IPS-20b (cell line): ENCODE measurements around the gene SEMA3E.

Source experiments
- H3K27ac ChIP-seq: one replicate; pipeline ENCODE4 v1.5.1; 2013; ENCODE audit warnings: low read length
- H3K27me3 ChIP-seq: 2 replicates; pipeline ENCODE4 v1.6.1; 2013; ENCODE audit warnings: mild to moderate bottlenecking, low read length, inconsistent platforms; ENCODE audit not compliant: insufficient read depth
- H3K36me3 ChIP-seq: 2 replicates; pipeline ENCODE4 v1.6.1; 2013; ENCODE audit warnings: low read depth, mild to moderate bottlenecking, inconsistent platforms, low read length, moderate library complexity; ENCODE audit not compliant: insufficient read depth
- H3K4me1 ChIP-seq: 2 replicates; pipeline ENCODE4 v1.6.1; 2013; ENCODE audit warnings: mild to moderate bottlenecking, control low read depth, inconsistent platforms, low read length, moderate library complexity; ENCODE audit not compliant: insufficient read depth
- H3K4me3 ChIP-seq: 2 replicates; pipeline ENCODE4 v1.5.1; 2013; ENCODE audit warnings: mild to moderate bottlenecking, low read length, inconsistent platforms
- H3K9ac ChIP-seq: 2 replicates; pipeline ENCODE4 v1.6.1; 2013; ENCODE audit warnings: low read depth, mild to moderate bottlenecking, inconsistent platforms, low read length, moderate library complexity
- H3K9me3 ChIP-seq: 2 replicates; pipeline ENCODE4 v1.6.1; 2013; ENCODE audit warnings: mild to moderate bottlenecking, low read depth, low read length, inconsistent platforms; ENCODE audit not compliant: insufficient read depth

Gene SEMA3E

GRCh38 chr7:83640731-83641537 is 8.0 kb downstream of the SEMA3E start:
- Histone ChIP-seq H3K27ac (no peak overlapping the region), H3K36me3 (no peaks in the 10 kb centered on the region), H3K27me3 (no peaks in the 10 kb centered on the region), H3K4me1 (peaks cover 24% of the 10 kb centered on the region), H3K9ac (no peak overlapping the region), H3K4me3 (peak overlapping the region; percentile 2; the same call in 1 of the 2 replicates), H3K9me3 (no peaks in the 10 kb centered on the region)

GRCh38 chr7:83640240-83640639 is 8.7 kb downstream of the SEMA3E start:
- H3K4me1 ChIP-seq: peaks cover 19% of the 10 kb centered on the region
- H3K4me3 ChIP-seq: no peak overlapping the region
- no peaks in the 10 kb centered on the region for H3K27me3 ChIP-seq
- H3K9me3 ChIP-seq: no peaks in the 10 kb centered on the region
- H3K36me3 ChIP-seq: no peaks in the 10 kb centered on the region
- no peak overlapping the region for H3K27ac ChIP-seq
- no peak overlapping the region for H3K9ac ChIP-seq

- Histone ChIP-seq H3K4me1 (peaks cover 8% of the 10 kb centered on the region; the same call in 1 of the 2 replicates), H3K9me3 (no peaks in the 10 kb centered on the region; the same call in 1 of the 2 replicates), H3K4me3 (no peak overlapping the region), H3K27ac (no peak overlapping the region), H3K27me3 (no peaks in the 10 kb centered on the region), H3K9ac (no peak overlapping the region), H3K36me3 (no peaks in the 10 kb centered on the region)
Observed at GRCh38 chr7:83633516-83633915, 15.4 kb downstream of the SEMA3E start.

GRCh38 chr7:83629117-83629880 is 19.6 kb downstream of the SEMA3E start:
- H3K4me3 ChIP-seq: no peak overlapping the region
- H3K9me3 ChIP-seq: no peaks in the 10 kb centered on the region; the same call in none of the 2 replicates
- no peaks in the 10 kb centered on the region for H3K27me3 ChIP-seq
- H3K9ac ChIP-seq: peak overlapping the region; percentile 30; the same call in 1 of the 2 replicates
- peaks cover 8% of the 10 kb centered on the region; the same call in 1 of the 2 replicates for H3K4me1 ChIP-seq
- H3K27ac ChIP-seq: no peak overlapping the region
- no peaks in the 10 kb centered on the region for H3K36me3 ChIP-seq

GRCh38 chr7:83617858-83618257 is 31.1 kb downstream of the SEMA3E start:
- peaks cover 15% of the 10 kb centered on the region for H3K4me1 ChIP-seq
- no peaks in the 10 kb centered on the region for H3K36me3 ChIP-seq
- H3K9me3 ChIP-seq: no peaks in the 10 kb centered on the region
- no peak overlapping the region for H3K4me3 ChIP-seq
- H3K27ac ChIP-seq: no peak overlapping the region
- no peaks in the 10 kb centered on the region for H3K27me3 ChIP-seq
- no peak overlapping the region for H3K9ac ChIP-seq

GRCh38 chr7:83614112-83614511 is 34.8 kb downstream of the SEMA3E start:
- Histone ChIP-seq H3K9ac (no peak overlapping the region), H3K4me1 (peaks cover 35% of the 10 kb centered on the region), H3K27ac (no peak overlapping the region), H3K4me3 (no peak overlapping the region), H3K27me3 (no peaks in the 10 kb centered on the region), H3K36me3 (no peaks in the 10 kb centered on the region), H3K9me3 (no peaks in the 10 kb centered on the region)

GRCh38 chr7:83613232-83613631 is 35.7 kb downstream of the SEMA3E start:
- Histone ChIP-seq H3K36me3 (no peaks in the 10 kb centered on the region), H3K9me3 (no peaks in the 10 kb centered on the region), H3K9ac (no peak overlapping the region), H3K4me3 (no peak overlapping the region), H3K27ac (no peak overlapping the region), H3K4me1 (peaks cover 35% of the 10 kb centered on the region), H3K27me3 (no peaks in the 10 kb centered on the region)

- H3K36me3 ChIP-seq: no peaks in the 10 kb centered on the region
- no peak overlapping the region for H3K9ac ChIP-seq
- H3K27me3 ChIP-seq: no peaks in the 10 kb centered on the region
- no peak overlapping the region; the same call in 1 of the 2 replicates for H3K4me3 ChIP-seq
- H3K9me3 ChIP-seq: no peaks in the 10 kb centered on the region
- peaks cover 35% of the 10 kb centered on the region for H3K4me1 ChIP-seq
- no peak overlapping the region for H3K27ac ChIP-seq
Observed at GRCh38 chr7:83611776-83612175, 37.2 kb downstream of the SEMA3E start.

- Histone ChIP-seq H3K36me3 (no peaks in the 10 kb centered on the region), H3K9me3 (no peaks in the 10 kb centered on the region), H3K9ac (no peak overlapping the region), H3K4me1 (peaks cover 30% of the 10 kb centered on the region), H3K4me3 (peak overlapping the region; percentile 14; the same call in 1 of the 2 replicates), H3K27ac (no peak overlapping the region), H3K27me3 (no peaks in the 10 kb centered on the region)
Observed at GRCh38 chr7:83610649-83611304, 38.2 kb downstream of the SEMA3E start.

- Histone ChIP-seq H3K27me3 (no peaks in the 10 kb centered on the region), H3K9me3 (no peaks in the 10 kb centered on the region), H3K36me3 (no peaks in the 10 kb centered on the region), H3K4me1 (peaks cover 28% of the 10 kb centered on the region), H3K4me3 (no peak overlapping the region), H3K27ac (no peak overlapping the region), H3K9ac (no peak overlapping the region)
Observed at GRCh38 chr7:83608716-83609115, 40.2 kb downstream of the SEMA3E start.

- Histone ChIP-seq H3K9me3 (no peaks in the 10 kb centered on the region), H3K27ac (no peak overlapping the region), H3K4me3 (no peak overlapping the region), H3K27me3 (no peaks in the 10 kb centered on the region), H3K36me3 (no peaks in the 10 kb centered on the region), H3K9ac (no peak overlapping the region), H3K4me1 (peaks cover 6% of the 10 kb centered on the region; the same call in 1 of the 2 replicates)
Observed at GRCh38 chr7:83603649-83604048, 45.3 kb downstream of the SEMA3E start.
